ENCODE results near the gene DPP6.

Gene DPP6

DNA sequence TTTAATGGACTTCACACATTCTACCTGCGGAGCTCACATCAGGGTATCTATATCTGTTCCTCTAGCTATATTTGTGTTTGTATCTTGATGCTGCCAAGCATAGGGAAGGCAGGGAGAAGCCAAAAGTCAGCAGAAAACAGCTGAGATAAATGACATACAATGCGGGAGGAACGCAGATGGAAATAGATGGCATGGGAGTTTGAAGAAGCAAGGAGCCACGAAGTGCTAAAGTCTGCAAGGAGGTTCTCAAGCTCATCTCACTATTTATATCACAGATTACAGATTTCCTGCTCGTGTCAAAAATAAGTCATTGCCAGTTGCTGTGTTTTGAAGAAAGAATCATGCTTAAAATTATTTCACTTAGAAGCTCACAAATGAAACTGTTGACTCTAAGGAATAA lies 180.5 kb downstream of the DPP6 start:
- no peak for DNase-seq (ENCODE audit: low spot score)

DNA sequence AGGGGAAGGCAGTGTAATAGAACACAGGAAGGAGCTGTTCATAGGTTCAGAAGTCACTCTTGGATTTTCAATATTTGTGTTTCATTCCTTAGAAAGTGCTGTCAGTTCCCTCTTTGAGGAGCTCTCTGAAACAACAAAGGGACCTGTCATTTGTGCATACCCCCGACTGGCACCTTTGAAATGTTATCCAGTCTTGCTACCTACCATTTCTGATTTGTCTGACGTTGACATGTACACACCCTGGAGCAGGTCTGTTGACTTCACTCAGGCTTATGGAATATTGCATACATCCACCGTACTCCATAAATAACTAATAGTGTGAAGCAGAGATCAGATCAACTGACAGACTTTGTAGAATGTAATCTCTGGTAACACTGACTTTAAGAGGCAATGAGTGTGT lies 189.8 kb downstream of the DPP6 start:
- DNase-seq (ENCODE audit: low spot score) = no peak

GRCh38 chr7:154242709-154243108 lies 190.5 kb downstream of the DPP6 start:
- no peak for DNase-seq (ENCODE audit: low spot score)

DNA sequence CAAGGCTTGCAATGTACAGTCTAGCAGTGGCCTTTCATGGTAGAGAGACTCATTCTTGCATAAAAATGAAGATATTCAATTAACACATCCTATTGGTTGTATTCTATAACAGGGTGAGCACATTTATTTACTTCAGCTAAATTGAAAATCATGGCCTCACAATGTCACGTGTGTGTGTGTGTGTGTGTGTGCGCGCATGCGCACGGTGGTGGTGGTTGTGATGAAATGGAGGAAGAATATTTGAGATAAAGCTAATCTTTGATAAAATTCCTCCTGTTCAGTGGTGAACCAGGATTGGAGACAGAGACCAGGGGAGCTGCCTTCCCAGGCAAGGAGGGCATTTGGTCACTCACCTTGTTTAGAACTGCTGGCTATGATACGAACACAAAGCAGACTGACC lies 199.8 kb downstream of the DPP6 start:
- DNase-seq (ENCODE audit: low spot score) = no peak

DNA sequence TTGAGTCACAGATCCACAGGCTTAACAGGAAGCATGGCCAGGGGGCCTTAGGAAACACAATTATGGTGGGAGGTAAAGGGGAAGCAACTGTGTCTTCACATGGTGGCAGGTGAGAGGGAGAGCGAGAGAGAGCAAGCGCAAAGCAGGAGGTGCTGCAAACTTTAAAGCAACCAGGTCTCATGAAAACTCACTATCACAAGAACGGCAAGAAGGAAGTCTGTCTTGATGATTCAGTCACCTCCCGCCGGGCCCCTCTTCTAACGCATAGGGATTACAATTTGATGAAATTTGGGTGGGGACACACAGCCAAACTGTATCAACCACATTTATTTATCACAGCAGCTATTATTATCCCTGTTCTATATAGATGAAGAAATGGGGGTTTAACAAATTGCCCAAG lies 201.6 kb downstream of the DPP6 start:
- no peak for DNase-seq (ENCODE audit: low spot score)

- DNase-seq (ENCODE audit: low spot score) = no peak
These were observed 203.1 kb downstream of the DPP6 start for GRCh38 chr7:154255324-154255723.

DNA sequence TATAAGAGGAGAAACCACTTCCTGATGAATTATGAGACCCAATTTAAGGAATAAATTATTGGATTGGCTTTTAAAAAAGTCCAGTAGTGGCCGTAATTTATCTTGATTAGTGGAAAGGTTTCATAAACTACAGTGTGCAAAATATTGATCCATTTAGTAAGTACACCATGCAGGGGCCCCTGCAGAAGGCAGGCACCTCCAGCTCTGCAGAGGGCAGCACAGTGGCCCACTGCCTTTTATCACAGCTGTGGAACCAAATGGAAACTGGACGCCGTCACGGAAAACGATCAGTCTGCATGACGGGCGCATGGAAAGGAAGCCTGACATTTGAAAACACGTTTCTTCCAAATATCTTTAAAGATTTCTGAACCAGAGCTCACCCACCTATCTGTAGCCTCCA lies 204.0 kb downstream of the DPP6 start:
- DNase-seq (ENCODE audit: low spot score) = no peak

- DNase-seq (ENCODE audit: low spot score) = no peak
These were observed 207.2 kb downstream of the DPP6 start for GRCh38 chr7:154259396-154259795.

DNA sequence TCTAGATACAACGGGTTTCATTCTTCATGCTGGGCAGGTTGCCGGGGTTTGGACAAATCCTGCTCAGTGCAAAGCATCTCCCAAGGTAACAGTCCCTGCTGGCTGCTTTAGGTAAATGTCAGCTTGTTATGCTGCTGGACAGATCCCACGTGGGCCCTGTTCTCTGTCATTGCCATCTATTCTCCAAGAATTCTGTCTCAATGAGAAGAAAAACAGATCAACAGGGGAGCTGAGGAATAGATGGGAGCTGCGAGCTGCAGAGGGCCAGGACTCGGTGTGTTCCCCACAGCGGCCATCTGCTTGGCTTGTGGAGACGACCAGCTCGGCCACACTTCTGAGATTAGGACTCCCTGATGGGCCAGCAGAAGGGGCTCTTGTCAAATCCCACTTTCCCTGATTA lies 235.2 kb downstream of the DPP6 start:
- DNase-seq (ENCODE audit: low spot score) = no peak

DNA sequence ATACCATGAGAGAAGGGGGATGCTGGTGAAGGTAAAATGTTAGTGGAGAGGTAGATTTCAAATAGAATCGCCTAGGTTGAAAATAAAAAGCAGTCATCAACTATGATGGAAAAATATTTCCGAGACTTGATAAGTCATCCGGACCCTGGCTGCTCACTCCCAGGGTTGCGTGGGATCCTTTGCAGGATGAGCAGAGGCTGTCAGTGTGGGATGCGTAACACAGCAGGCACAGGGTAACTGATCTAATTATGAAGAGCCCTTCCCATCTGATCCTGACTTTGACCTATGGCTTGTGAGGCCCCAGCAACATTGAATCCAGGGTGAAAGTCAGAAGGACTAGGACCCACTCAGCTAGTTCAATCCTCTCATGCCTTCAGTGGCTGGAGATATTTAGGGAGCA lies 236.9 kb downstream of the DPP6 start:
- no peak for DNase-seq (ENCODE audit: low spot score)

DNA sequence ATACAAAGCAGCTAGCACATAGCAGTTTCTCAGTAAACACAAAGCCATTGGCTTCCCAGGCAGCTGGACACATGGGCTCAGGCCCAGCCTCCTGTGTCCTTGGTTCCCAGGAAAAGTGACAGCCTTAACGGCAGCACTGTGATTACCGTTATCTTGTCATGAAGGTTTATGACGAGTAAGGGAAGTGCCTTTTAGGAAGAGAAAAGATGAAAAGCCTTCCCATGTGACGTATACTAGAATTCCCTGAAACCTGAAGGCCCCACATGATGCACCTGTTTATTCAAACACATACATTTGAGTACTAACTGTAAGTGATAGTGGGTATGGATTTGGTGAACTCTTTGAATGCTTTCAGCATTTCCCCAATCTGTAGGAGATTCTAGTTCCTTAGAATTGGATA lies 244.2 kb downstream of the DPP6 start:
- DNase-seq (ENCODE audit: low spot score) = no peak

- no peak for DNase-seq (ENCODE audit: low spot score)
These were observed 247.5 kb downstream of the DPP6 start for GRCh38 chr7:154299736-154300135.

DNA sequence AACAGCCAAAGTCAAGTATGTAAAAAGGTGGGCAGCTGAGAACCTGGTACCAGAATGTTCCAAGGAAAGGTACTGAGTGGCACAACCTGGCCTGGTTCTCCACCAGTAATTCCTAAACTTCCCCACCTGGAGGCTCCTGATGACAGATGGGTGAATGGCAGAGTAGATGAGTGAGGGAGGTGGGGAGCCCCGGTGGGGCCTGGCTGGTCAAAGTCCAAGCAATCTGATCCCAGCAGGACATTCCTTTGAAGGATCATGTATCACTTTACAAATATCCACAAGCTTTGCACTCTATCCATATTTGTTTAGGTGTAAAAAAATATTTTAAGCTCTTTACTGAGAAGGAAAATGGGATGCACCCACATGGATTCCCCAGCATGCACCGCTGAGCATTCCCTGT lies 250.2 kb downstream of the DPP6 start:
- DNase-seq (ENCODE audit: low spot score) = no peak

DNA sequence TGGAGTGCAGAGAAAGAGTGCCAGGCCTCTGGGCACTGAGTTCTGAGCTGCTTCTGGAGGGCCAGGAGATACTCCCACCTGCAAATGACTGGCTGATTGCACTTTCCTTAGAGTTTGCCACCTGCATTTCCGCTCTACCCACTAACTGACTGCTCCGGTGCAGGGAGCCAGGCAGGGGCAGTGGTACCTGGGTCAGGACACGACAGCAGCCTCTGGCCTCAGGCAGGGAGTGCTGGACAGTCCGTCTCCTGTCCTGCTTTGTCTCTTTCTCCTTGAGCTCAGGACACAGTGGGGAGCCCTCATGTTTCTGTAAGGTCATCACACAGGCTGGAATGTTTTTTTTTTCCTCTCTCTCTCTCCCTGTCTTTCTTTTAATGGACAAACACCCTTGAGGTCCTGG lies 252.0 kb downstream of the DPP6 start:
- no peak for DNase-seq (ENCODE audit: low spot score)

DNA sequence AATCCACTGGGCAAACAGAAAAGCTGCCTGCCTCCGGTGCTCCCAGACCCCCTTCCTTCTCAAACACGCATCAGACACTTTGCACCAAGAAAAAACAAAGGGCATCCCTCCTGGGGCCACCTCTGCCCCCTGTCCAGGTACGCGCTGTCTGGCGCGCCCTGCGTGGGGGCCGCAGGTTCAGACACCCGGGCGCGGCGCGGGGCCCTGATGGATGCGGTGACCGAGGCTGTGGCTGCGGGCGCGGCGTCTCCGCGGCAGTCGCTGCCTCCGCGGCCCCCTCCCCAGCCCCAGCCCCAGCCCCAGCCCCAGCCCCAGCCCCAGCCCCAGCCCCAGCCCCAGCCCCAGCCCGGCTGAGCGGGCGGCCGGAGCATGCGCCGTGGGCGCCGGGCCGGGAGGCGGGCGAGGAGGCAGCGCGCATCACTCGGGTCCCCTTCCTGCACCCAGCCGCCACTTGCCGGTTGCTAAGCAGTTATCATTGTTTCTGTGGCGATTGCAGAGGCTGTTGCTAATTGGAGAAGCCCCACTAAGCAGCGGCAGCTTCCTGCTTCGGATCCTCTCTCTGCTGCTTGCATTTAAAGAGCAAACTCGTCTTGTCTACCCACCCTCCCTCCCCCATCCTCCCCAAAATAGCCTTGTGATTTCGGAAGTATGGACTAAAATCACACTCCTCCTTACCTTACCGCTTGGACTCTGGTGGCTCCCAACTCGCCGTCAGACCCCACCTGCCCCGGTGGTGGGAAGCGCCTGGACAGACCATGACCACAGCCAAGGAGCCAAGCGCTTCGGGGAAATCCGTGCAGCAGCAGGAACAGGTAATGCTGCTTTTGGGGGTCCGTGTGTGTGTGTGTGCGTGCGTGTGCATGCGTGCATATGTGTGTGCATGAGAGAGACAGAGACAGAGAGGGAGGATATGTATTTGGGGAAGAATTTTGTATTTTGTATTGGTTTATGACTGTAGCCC lies 252.8 kb downstream of the DPP6 start:
- DNase-seq (ENCODE audit: low spot score) = no peak

GRCh38 chr7:154306036-154306435 lies 253.8 kb downstream of the DPP6 start:
- DNase-seq (ENCODE audit: low spot score) = no peak

- DNase-seq (ENCODE audit: low spot score) = no peak
These were observed 256.7 kb downstream of the DPP6 start for GRCh38 chr7:154308928-154309327.

GRCh38 chr7:154310114-154310513 lies 257.9 kb downstream of the DPP6 start:
- no peak for DNase-seq (ENCODE audit: low spot score)

GRCh38 chr7:154324196-154324595 lies 272.0 kb downstream of the DPP6 start:
- no peak for DNase-seq (ENCODE audit: low spot score)

DNA sequence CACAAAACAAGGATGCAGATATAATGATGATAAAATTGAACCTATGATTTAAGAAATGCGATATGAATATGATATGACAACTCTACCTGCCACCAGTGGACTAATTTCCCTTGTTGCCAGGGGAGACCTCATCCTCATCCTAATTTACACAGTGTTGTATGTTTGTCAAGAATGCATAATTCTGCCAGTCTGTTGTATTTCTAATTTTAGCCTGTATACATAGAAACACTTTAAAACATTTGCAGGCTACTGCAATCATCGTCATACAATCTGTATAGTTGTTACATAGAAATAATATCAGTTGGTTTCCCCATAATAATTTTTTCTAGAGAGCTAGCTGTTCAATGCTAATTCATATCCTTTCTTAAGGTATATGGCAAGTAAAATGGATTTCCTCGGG lies 274.2 kb downstream of the DPP6 start:
- DNase-seq (ENCODE audit: low spot score) = no peak

DNA sequence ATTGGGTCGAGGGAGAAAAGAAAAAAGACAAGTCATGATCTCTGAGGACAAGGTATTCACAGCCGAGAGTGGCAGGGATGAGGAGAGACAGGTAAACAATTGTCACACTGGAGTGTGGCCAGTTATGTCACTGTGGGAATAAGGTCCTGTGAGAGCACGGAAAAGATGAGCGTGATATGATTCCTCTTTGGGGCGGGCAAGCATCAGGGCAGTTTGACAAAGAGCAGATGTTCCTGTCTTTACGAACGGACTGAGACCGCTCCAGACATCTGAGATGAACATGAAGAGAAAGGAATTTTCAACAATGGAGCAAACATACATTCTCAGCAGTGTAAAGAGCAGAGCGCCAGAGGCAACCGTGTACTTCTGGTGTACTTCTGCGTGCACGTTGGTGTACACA lies 278.1 kb downstream of the DPP6 start:
- DNase-seq (ENCODE audit: low spot score) = no peak

DNA sequence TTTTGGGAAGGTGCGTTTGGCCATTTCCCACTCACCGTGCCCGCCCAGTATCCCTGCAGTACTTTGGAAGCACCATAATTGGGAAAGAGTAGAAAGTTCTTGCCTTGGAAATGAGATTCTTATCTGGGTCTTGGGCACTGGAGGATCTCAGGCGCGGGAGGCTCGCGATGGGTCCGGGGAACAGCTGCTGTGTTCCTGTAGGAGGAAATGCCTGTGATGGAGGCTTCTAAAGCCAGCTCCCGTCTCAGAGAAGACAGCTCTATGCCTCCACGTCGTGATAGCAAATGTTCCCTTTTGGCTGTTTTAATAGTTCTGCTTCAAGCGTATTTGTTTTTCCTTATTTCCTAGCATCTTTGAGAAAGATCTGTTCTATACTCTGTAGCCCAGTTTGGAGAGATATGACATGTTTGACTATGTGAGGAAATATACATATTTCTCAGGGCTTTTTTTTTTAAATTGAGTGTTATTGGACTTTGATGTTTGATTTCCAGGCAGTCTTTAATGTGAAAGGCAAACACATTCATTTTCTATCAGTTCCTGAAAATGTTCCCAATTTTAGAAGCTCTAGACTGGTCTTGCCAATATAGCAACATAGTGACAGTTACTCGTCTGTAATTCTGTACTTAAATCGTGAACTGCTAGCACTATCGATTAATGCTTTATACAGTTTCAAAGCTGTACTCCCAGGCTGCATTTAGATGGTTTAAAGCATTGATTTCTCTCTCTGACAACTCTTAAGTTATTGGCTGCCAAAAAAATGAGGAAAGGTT lies 280.8 kb downstream of the DPP6 start:
- no peak for DNase-seq (ENCODE audit: low spot score)

DNA sequence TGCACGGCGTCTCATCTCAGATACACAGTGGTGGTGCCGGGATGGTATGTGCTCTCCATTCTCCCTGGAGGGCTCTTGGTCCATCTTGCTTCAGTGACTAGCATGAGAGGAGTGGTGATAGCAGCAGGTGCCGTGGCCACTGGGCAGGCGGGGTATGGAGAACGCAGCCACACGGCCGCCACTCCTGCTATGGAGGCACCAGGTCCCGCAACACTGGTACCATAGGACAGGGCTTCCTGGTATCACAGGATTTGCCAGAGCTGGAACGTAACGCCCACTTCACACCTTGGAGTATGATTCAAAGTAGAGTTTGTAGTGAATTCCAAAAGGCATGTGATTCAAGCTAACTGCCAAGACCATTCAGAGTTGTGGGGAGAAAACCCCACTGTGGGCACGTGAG lies 284.1 kb downstream of the DPP6 start:
- DNase-seq (ENCODE audit: low spot score) = no peak

Data from AG08395 (cell line).